D341Med (cell line): ENCODE measurements around the gene EFNB1.
"Not testable (repeated sequence)": the region's sequence is repeated elsewhere in the genome, so short reads cannot be mapped to it uniquely, and the experiment has no call there.

ENCODE experiments used
- DNase-seq: peaks from one replicate; pipeline ENCODE4 v3.0.0; 2012; ENCODE audit warnings: low spot score

EFNB1 gene

DNA sequence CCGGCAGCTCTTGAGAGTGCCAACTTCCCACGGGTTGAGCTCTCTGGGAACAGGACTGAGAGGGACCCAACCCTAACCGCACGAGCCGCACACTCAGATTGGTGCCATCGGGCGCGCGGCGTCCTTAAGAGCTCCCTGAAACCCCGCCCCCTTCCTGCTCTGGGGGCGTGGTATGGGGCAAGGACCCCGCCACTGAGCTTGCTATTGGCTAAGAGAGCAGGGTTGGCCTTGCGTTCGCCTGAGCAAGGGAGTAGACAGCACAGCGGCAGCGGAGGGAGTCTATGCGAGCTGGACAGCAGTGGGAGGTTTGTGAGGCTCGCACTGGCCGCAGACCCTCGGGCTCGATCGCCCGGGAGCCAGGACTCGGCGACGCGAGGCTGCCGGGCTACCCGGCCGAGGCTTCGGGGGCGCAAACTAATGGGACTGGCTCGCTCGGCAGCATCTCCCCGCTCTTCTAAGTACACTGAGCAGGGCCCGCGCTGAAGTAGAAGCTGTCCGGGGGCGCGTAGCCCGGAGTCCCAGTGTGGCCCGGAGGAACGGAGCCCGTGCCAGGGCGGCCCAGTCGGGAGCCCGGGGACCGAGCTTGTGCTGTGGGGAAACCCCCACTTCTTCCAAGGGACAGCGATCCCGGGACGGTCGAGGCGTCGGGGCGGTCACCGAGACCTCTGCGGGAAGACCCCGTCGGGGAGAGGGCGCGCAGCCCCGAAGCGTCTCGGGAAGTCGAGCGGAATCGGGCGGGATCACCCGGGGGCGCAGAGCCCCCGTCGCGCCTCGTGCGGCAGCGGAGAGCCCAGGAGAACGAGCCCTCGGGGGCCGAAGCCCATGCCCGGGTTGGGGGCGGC, at the start of gene EFNB1:
TSS of gene EFNB1 (plus strand) at position 282 of the 842 bp plus-strand sequence. CDS start 756 bp downstream, outside the sequence.
- peak; percentile 87 for DNase-seq

DNA sequence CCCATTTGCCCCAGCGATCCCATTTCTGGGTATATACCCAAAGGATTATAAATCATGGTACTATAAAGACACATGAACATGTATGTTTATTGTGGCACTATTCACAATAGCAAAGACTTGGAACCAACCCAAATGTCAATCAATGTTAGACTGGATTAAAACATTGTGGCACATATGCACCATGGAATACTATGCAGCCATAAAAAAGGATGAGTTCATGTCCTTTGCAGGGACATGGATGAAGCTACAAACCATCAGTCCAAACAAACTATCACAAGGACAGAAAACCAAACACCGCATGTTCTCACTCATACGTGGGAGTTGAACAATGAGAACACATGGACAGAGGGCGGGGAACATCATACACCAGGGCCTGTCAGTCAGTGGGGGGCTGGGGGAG, 47.5 kb upstream of the EFNB1 start:
- not testable (repeated sequence) for DNase-seq

DNA sequence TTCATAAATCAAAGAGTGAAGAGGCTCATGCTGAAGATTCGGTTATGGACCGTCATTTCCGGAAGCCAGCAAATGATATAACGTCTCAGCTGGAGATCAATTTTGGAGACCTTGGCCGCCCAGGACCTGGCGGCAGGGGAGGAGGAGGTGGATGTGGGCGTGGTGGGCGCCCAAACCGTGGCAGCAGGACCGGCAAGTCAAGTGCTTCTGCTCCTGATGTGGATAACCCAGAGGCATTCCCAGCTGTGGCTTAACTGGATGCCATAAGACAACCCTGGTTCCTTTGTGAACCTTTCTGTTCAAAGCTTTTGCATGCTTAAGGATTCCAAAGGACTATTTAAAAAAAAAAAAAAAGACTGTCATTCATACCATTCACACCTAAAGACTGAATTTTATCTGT, 44.0 kb upstream of the EFNB1 start:
- DNase-seq = no peak

DNA sequence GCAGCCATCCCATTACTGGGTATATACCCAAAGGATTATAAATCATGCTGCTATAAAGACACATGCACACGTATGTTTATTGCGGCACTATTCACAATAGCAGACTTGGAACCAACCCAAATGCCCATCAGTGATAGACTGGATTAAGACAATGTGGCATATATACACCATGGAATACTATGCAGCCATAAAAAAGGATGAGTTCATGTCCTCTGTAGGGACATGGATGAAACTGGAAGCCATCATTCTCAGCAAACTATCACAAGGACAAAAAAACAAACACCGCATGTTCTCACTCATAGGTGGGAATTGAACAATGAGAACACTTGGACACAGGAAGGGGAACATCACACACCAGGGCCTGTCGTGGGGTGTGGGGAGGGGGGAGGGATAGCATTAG, 42.2 kb upstream of the EFNB1 start:
- DNase-seq = not testable (repeated sequence)

DNA sequence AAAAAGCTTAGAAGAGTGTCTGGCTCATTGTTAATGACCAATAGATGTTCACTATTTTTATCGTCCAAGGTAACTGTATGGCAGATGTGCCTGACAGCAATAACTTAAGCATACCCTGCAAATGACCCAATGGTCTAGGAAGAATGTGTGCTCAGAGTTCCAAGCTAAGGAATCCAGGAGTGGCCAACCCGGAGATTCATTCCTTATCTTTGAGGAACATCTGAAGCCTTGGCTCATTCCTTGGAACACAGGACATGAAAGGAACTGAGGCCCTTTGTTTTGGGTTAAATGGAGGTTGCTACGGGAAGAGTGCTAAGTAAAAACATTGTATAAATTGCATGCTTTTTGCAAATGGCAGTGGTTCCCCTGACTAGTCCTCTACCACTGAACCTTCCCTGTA, 38.9 kb upstream of the EFNB1 start:
- DNase-seq = no peak

DNA sequence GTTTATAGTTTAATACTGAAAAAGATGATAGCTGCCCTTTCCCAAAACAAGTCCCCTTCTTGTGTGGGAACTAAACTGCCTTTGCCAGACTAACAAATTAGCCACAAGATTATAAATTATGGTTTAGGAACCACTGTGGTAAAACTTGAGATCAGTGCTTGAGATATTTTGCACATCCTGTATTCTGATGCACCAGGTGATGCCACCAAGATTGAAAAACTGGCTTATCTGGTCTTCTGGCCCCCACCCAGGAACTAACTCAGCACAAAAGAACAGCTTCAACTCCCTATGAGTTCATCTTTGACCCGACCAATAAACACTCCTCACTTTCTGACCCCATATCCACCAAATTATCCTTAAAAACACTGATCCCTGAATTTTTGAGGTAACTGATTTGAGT, 36.7 kb upstream of the EFNB1 start:
- no peak for DNase-seq

DNA sequence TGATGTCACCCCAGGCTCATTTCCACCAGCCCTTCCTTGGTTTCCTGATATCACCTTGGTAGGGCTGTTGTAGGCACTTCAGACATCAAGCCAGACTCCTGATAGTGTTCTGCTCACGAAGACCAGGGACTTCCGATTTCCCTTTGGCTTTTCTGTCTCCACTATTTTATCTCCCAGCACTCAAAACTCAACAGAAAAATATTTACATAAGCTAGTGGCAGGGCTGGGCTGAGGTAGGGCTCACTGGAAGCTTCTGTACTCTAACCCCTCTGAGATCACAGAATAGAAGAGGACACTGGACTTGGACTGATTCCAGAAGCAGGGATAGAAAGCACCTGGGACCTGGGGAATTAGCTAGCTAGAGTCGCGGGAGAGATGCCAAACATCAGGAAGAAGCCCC, 34.4 kb upstream of the EFNB1 start:
- no peak for DNase-seq

DNA sequence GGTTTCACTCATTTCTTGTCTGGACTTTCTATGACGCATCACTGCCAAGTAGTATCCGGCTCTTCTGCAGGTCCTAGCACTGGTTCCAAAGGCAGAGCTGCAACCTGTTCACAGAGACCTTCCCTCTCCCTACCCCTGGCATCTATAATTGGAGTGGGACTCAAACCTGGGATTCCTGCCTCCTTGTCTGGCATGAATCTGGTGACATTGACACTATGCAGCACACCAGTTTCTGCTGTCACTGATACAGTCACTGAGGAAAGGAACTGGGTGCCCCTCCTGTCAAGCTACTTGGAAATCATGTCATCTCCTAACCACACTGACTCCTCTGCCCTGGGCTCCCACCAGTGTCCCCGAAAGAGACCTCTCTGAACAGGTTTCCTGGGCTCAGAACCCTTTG, 33.1 kb upstream of the EFNB1 start:
- DNase-seq = no peak

DNA sequence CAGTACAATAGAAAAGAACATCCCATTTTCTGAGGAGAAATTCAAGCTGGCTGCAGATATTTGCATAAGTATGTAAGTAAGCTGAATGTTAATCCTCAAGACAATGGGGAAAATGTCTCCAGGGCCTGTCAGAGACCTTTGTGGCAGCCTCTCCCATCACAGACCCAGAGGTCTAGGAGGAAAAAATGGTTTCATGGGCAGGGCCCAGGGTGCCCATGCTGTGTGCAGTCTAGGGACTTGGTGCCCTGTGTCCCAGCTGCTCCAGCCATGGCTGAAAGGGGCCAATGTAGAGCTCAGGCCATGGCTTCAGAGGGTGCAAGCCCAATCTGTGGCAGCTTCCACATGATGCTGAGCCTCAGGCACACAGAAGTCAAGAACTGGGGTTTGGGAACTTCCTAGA, 30.4 kb upstream of the EFNB1 start:
- DNase-seq = not testable (repeated sequence)

DNA sequence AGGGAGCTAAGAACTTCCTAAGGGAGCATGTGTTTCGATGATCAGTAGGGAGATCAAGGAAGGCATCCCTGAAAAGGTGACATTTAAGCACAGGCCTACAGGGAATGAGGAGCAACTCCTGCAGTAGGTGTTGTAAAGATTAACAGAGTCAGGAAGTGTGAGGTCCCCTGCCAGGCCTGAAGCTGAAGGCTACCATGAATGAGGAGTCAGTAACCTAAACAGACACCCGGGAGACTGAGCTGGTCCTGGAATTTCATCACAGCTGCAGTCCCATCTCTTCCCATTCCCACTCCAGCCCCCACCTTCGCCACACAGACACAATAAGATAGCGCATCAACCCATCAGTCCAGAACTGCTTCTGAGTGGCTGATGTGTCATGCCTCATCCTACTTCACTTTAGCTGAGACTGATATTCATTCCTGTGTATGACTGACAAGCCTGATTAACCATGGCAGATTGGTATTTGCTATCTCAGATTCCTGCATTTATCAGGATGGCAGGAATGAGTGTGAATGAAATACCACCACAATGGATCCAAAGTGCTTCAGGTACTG, 27.0 kb upstream of the EFNB1 start:
- DNase-seq = no peak

DNA sequence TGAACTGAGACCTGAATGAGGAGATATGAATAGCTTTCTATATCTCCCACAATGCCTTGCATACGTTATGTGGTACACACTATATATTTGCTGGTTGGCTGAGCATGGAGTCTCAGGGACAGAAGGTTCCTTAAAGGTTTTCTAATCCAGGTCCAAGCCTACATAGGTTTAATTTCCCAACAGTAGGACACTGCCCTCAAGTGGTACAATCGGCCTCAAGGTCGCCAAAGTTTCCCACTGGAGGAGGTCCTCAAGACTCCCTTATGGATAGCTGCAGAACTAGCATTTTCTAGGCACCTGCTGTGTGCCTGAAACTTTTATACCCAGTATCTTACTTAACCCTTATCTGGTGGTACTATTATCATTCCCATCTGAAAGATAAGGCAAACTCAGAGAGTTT, 21.0 kb upstream of the EFNB1 start:
- DNase-seq = no peak

DNA sequence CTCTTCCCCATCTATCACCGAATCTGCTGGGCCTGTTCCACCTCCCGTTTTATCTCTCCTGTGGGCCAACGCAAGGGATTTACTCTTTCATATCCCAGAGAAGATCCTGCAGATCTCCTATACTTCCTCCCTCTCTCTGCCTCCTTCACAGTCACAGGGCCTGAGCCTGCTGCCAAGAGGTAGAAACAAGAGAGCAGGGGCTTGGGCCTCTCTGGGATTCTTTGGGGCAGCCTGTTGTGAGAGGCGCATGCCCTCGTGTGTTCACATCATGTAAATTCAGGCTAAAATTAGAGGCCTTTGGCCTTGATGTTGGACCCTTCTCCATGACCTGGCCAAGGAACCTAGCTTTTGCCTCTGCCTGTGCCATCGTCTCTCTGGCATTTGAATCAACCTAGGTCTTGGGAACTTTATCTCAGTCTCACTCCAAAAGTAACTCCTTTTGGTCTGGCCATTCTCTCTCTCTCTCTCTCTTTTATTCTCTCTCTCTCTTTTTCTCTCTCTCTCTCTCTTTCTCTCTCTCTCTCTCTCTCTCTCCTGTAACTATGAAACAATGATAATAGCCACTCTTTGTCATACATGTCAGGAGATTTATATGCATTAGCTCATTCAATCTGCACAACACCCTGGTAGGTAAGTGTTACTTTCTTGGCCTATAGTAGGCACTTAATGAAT, 20.0 kb upstream of the EFNB1 start:
- no peak for DNase-seq

DNA sequence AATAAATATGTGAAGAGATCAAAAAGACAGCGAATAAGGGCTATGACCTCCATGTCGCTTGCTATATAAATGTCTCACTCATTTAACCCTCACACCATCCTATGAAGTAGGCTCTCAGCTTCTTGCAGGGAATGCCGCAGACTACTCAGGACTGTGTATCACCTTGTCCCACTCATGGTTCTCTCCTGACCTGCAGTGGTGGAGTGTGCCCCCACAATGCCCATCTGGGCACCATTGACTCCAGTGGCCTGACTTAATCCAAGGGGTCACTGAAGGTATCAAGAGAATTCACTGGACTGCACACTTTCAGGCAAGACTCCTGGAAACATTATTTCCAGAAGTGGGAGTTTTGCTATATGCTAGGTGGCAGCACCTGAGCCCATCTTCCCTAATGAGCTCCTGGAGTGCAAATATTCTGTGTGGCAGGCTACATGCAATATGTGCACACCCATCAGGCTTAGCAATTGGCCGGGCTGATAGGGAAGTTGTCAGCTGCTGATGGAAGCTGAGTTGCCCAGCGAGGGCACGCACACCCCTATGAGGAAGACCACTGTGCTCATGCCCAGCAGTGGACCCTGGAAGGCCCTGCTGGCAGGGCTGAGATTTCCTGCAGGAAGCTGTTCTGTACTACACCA, 8.2 kb upstream of the EFNB1 start:
- DNase-seq = no peak

DNA sequence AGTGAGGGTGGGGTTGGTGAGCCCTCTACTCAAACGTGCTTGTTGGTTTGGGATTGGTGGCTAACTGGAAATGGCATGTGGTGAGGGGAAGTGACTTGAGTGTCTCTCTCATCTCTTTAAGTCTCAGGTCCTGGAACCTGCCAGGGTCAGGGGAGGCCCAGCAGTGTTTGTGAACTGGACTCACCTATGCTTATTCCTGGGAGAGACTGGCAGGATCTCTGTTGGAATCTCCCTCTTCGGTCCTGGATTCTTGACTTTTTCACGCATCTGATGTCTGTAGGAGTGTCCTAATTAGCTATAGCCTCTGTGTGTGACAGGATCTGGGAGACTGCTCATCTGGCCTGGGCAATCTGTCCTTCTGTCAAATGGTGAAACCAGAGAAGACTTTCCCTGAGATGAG, 7.2 kb upstream of the EFNB1 start:
- DNase-seq = no peak

DNA sequence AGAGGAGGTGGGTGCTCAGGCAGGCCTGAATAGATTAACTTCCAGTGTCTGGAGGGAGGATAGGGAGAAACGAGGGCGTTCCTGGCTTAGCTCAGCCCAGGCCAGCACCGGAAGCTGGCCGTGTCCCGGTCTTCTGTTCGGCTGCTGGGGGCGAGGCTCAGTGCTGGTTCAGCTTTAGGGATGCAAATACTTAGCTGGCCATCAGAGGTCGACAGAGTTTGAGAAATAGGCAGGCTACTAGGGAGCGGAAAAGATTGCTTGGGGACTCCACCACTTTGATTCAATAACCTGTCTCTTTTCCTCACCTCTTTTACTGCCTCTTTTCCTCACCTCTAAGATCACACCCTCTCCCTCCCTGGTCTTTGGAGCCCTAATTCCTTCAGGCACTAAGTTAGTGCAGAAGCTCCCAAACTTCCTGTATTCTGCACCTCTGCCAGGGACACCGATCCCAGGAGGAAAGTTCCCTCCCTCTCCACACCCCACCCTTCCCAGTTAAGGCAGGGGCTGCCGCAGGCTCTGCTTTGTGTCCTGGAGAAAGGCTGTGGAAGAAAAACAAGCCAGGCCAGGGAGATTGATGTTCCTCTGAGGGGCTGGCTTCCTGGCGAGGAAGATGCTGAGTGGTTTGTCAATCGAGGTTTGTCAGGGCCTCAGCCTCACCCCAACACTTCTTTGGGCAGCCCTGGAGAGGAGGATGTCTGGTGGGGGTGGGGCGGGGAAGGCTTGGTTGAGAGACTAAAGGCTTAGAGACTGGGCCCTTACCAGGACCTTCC, 6.0 kb upstream of the EFNB1 start:
- DNase-seq = peak; percentile 54

DNA sequence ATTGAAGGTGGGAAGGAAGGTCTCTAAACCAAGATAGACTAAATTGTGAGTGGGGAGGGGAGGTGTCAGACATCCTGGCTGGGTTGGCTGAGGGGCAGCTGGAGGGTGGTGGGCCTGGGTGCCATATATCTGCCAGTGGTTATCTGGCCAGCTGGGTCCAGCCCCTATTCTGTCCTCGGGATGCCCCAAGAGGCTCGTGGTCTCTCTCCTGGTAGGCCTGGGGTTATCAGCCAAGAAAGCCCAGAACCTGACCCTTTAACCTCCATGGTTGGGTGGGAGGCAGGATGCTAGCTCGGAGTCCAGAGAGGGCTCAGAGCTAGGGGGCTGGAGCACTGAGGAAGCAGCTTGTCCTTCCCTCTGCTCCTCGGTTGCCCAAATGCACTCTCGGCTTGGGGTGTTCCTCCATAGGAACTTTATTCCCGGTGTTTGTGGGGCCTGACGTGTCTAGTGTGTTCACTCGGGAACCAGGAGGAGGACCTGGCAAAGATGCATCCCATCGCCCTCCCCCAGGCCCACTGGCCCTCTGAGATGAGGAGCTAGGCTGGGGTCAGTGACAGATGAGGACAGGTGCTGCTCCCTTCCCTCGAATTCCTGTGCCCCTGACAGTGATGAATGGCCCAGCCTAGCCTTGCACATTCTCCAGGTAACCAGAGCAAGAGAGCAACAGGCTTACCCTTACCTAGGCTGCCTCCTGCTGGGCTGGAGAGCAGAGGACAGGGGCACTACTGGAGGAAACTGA, 5.2 kb upstream of the EFNB1 start:
- no peak for DNase-seq

DNA sequence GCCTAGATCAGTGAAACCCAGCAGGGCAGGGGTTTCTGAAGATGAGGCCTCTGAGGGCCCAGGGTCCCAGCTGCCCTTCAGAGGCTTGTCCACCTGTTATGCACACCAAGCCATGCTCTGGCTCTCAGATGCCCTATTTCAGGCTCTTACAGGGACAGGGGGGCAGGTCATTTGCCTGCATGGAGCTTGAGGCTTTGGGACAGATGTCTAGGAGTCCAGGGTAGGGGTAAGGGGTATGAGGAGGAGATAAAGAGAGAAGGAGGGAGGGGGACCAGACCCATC, 4.7 kb upstream of the EFNB1 start:
- no peak for DNase-seq

DNA sequence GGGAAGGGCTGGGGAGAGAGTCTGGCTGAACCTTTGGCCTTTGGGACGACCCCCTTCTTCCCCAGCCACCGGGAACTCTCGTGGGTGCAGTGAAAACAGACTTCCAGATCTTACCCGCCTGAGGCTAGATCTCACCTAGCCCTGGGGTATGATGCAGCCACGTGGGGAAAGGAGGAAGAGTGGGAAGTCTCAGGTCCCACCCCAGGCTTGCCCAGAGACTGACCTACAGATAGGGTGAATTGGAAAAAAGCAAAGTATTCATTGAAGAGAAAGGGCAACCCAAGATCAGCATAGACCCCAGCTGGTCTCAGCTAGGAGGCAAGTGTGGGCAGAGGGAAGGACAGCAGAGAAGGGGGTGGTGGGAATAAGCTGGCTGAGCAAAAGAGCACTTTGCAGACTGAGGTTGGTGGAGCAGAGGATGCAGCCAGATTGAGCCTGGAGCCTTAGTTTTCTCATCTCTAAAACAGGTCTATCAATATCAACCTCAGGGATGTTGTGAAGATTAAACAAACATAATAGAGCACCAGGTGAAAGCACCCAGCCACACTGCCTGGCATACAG, 4.2 kb upstream of the EFNB1 start:
- no peak for DNase-seq

DNA sequence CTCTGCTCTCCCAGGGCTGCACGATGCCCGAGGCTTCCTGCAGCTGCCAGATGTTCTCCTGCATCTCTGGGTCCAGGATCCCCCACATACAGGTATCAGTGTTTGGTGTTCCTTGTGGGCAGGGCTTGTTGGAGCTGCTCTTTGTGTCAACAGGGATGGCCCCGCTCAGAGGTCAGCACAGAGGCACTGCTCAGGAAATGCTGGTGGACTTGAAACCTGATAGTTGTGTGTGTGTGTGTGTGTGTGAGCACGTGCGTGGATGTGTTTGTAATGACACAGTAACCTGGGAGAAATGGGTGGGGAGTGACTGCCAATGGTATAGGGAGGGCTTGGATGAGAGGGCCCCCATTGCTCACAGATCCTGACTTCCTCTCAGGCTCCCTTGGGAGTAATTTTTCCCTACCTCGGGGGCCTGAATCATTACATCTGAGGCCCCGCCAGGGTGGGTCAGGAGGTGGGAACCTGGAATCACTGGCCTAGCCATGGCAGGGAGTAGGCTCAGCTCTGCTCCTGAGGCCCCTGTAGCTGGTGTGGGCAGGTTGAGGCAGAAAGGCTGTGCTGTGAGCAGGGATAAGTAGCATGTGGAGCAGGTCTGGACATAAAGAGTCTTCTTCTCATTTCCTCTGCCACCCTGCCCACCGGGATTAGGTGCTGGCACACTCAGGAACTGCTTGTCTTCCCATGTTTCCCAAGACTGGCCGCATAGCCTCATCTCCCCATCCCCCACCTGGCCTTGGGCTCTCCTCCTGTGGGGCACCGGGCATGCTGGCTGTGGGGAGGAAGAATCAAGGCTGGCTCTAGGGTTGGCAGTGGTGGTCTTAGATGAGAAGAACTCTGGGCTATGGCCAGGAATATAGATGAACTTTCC, 2.5 kb upstream of the EFNB1 start:
- DNase-seq = no peak

DNA sequence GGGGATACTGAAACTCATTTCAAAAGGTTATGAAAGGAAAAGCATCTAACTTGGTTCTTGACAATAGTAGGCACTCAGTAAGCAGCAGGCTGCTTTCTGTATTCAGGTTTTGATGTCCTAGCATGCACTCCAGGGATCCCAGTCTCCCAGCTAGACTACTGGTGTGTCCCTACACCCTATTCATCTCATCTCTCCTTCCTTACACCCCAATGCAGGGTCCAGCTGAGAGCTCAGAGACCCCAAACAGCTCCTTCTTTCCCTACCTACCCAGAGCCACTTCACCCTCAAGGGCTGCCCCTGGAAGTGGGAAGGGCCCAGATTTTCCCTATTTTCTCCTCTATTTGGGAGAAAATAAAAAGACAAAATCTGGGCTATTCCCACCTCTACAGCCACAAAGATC, 1.6 kb upstream of the EFNB1 start:
- no peak for DNase-seq
